Fibroblast of lung (primary cell): ENCODE measurements around the gene RMND5A. TPM values are rescaled to one million over a fixed set of nuclear protein-coding genes. Genes with fewer than 3 reads are reported as not detected.

Experiments used
- DNase-seq, 2 donors: peaks; one replicate each; pipeline versions ENCODE4 v3.0.0 to v3.0.0-alpha.2; 2010; ENCODE audit warnings: low read depth in 2 of 2
- H2AFZ ChIP-seq: 2 replicates; pipeline ENCODE4 v1.5.1; 2012; ENCODE audit warnings: low read length, control low read depth, inconsistent platforms
- H3K27ac ChIP-seq: 2 replicates; pipeline ENCODE4 v1.5.1; 2011; ENCODE audit warnings: low read length, control low read depth; ENCODE audit not compliant: insufficient read depth
- H3K27me3 ChIP-seq: 2 replicates; pipeline ENCODE4 v1.5.1; 2011; ENCODE audit warnings: mild to moderate bottlenecking, low read length; ENCODE audit not compliant: control insufficient read depth, insufficient read depth
- H3K36me3 ChIP-seq: 2 replicates; pipeline ENCODE4 v1.5.1; 2011; ENCODE audit warnings: low read length; ENCODE audit not compliant: control insufficient read depth, insufficient read depth
- H3K4me1 ChIP-seq: 2 replicates; pipeline ENCODE4 v1.5.1; 2011; ENCODE audit warnings: low read length; ENCODE audit not compliant: control insufficient read depth, insufficient read depth; ENCODE audit errors: extremely low read depth
- H3K4me2 ChIP-seq: 2 replicates; pipeline ENCODE4 v1.5.1; 2011; ENCODE audit warnings: low read length, control low read depth; ENCODE audit not compliant: insufficient read depth; ENCODE audit errors: extremely low read depth
- H3K4me3 ChIP-seq, 4 experiments: fragments of 200-600 bp in 1 of 4; sonication (generic) in 1 of 4; replicated peaks in 1 of 4; 2 replicates each; pipeline ENCODE4 v1.5.1; 2011 to 2016; ENCODE audit warnings: low read length in 4 of 4, low read depth in 3 of 4, mild to moderate bottlenecking in 3 of 4, control low read depth in 2 of 4, inconsistent platforms in 1 of 4, mixed read lengths in 1 of 4; ENCODE audit not compliant: insufficient read depth in 1 of 4; ENCODE audit errors: control extremely low read depth in 1 of 4
- H3K79me2 ChIP-seq: 2 replicates; pipeline ENCODE4 v1.5.1; 2012; ENCODE audit warnings: mild to moderate bottlenecking, low read length, inconsistent platforms; ENCODE audit not compliant: control insufficient read depth, insufficient read depth
- H3K9ac ChIP-seq: 2 replicates; pipeline ENCODE4 v1.5.1; 2011; ENCODE audit warnings: mild to moderate bottlenecking, low read length, control low read depth; ENCODE audit not compliant: insufficient read depth
- H3K9me3 ChIP-seq: 2 replicates; pipeline ENCODE4 v1.5.1; 2012; ENCODE audit warnings: low read depth, low read length; ENCODE audit not compliant: control insufficient read depth, insufficient read depth
- H4K20me1 ChIP-seq: 2 replicates; pipeline ENCODE4 v1.5.1; 2011; ENCODE audit warnings: low read length; ENCODE audit not compliant: control insufficient read depth, insufficient read depth; ENCODE audit errors: extremely low read depth
- CTCF ChIP-seq, 2 donors: IDR thresholded peaks in 1 of 2; conservative IDR thresholded peaks in 1 of 2; 1 replicate in 1 of 2; 2 replicates in 1 of 2; pipeline ENCODE4 v1.5.1; 2011 to 2012; ENCODE audit warnings: low read length in 2 of 2, control low read depth in 1 of 2, inconsistent platforms in 1 of 2, low read depth in 1 of 2, mild to moderate bottlenecking in 1 of 2
- EZH2 ChIP-seq: IDR thresholded peaks from 2 replicates; pipeline ENCODE4 v1.5.1; 2012; ENCODE audit warnings: low read length, control low read depth, mild to moderate bottlenecking; ENCODE audit errors: missing control alignments
- polyA plus RNA-seq, 2 donors: library from polyadenylated mRNA; depleted of rRNA in 1 of 2; stranded (reverse) in 1 of 2; unstranded in 1 of 2; fragments of >200 nt; gene quantifications; 2 replicates each; pipeline ENCODE4 v1.2.1, GENCODE V29; 2011 to 2012; ENCODE audit warnings: missing spikeins in 1 of 2
- total RNA-seq: library from RNA; depleted of rRNA; stranded (reverse); fragments of >200 nt; gene quantifications from 2 replicates; pipeline ENCODE4 v1.2.1, GENCODE V29; 2014

The RMND5A gene
- total and polyA plus RNA-seq, 2 donors (not counting 1 experiment from before 2014, with no cell fraction given): 7.5 to 17.3 TPM

- Histone ChIP-seq H3K79me2 (no peaks in the 10 kb centered on the region), H3K9me3 (no peaks in the 10 kb centered on the region), H4K20me1 (no peaks in the 10 kb centered on the region), H2AFZ (no peak overlapping the region), H3K4me2 (no peak overlapping the region), H3K4me3 (no peak overlapping the region), H3K27ac (no peak overlapping the region), H3K9ac (no peak overlapping the region), H3K36me3 (no peaks in the 10 kb centered on the region), H3K4me1 (peaks cover 2% of the 10 kb centered on the region), H3K27me3 (peaks cover 30% of the 10 kb centered on the region)
- no peak for DNase-seq
- no peak for TF ChIP-seq EZH2
- TF ChIP-seq CTCF (conservative IDR thresholded peaks at IDR 0.05 in 1 of 2, IDR thresholded peaks at IDR 0.05 in 1 of 2; ENCODE audit: low read depth in 1 of 2, low read length in 2 of 2): no peak
Measured at GRCh38 chr2:86806059-86806857, 86.2 kb downstream of the RMND5A start.

GRCh38 chr2:86807133-86807467 is 87.0 kb downstream of the RMND5A start:
- Histone ChIP-seq H4K20me1 (no peaks in the 10 kb centered on the region), H3K79me2 (no peaks in the 10 kb centered on the region), H3K4me1 (peaks cover 2% of the 10 kb centered on the region), H3K9ac (no peak overlapping the region), H3K4me2 (peak overlapping the region; percentile 78), H3K36me3 (no peaks in the 10 kb centered on the region), H3K9me3 (no peaks in the 10 kb centered on the region), H3K27ac (no peak overlapping the region), H3K27me3 (peaks cover 35% of the 10 kb centered on the region), H3K4me3 (peak overlapping the region in 3 of 4 experiments; percentile 23 to 45 (median 35)), H2AFZ (no peak overlapping the region)
- no peak for TF ChIP-seq EZH2
- TF ChIP-seq CTCF (conservative IDR thresholded peaks at IDR 0.05 in 1 of 2, IDR thresholded peaks at IDR 0.05 in 1 of 2; ENCODE audit: low read depth in 1 of 2, low read length in 2 of 2): no peak
- DNase-seq: no peak

GRCh38 chr2:86807468-86808275 is 87.6 kb downstream of the RMND5A start:
- TF ChIP-seq CTCF (conservative IDR thresholded peaks at IDR 0.05 in 1 of 2, IDR thresholded peaks at IDR 0.05 in 1 of 2; ENCODE audit: low read depth in 1 of 2, low read length in 2 of 2) (no peak), EZH2 (peak; percentile 57)
- H3K36me3 ChIP-seq: no peaks in the 10 kb centered on the region
- no peaks in the 10 kb centered on the region for H4K20me1 ChIP-seq
- peak overlapping the region; percentile 78 for H3K4me2 ChIP-seq
- no peaks in the 10 kb centered on the region for H3K9me3 ChIP-seq
- H3K79me2 ChIP-seq: no peaks in the 10 kb centered on the region
- H3K27ac ChIP-seq: no peak overlapping the region
- H3K27me3 ChIP-seq: peaks cover 35% of the 10 kb centered on the region
- peak; percentile 20 to 22 for DNase-seq
- H2AFZ ChIP-seq: peak overlapping the region; percentile 44
- peaks cover 2% of the 10 kb centered on the region for H3K4me1 ChIP-seq
- H3K9ac ChIP-seq: no peak overlapping the region
- H3K4me3 ChIP-seq: peak overlapping the region in 3 of 4 experiments; percentile 23 to 45 (median 35)
